ENCODE data around the gene MOCS1.

Gene MOCS1

GRCh38 chr6:39902786-39903465 is 31.3 kb downstream of the MOCS1 start:
- H3K4me3 ChIP-seq (ENCODE audit: low read depth, low read length): no peak overlapping the region
- no peak for TF ChIP-seq MYC (IDR thresholded peaks at IDR 0.05; ENCODE audit: low read depth, low read length)
- TF ChIP-seq, protein P1, sequence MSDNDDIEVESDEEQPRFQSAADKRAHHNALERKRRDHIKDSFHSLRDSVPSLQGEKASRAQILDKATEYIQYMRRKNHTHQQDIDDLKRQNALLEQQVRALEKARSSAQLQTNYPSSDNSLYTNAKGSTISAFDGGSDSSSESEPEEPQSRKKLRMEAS (IDR thresholded peaks at IDR 0.05; ENCODE audit: low read depth, low read length): no peak
- no peak for TF ChIP-seq POLR2A (IDR thresholded peaks at IDR 0.05; ENCODE audit: extremely low read depth, insufficient read length)
- TF ChIP-seq, protein P2, sequence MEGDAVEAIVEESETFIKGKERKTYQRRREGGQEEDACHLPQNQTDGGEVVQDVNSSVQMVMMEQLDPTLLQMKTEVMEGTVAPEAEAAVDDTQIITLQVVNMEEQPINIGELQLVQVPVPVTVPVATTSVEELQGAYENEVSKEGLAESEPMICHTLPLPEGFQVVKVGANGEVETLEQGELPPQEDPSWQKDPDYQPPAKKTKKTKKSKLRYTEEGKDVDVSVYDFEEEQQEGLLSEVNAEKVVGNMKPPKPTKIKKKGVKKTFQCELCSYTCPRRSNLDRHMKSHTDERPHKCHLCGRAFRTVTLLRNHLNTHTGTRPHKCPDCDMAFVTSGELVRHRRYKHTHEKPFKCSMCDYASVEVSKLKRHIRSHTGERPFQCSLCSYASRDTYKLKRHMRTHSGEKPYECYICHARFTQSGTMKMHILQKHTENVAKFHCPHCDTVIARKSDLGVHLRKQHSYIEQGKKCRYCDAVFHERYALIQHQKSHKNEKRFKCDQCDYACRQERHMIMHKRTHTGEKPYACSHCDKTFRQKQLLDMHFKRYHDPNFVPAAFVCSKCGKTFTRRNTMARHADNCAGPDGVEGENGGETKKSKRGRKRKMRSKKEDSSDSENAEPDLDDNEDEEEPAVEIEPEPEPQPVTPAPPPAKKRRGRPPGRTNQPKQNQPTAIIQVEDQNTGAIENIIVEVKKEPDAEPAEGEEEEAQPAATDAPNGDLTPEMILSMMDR (IDR thresholded peaks at IDR 0.05; ENCODE audit: low read depth, low read length): no peak
- no peak for DNase-seq (ENCODE audit: low read depth)

DNA sequence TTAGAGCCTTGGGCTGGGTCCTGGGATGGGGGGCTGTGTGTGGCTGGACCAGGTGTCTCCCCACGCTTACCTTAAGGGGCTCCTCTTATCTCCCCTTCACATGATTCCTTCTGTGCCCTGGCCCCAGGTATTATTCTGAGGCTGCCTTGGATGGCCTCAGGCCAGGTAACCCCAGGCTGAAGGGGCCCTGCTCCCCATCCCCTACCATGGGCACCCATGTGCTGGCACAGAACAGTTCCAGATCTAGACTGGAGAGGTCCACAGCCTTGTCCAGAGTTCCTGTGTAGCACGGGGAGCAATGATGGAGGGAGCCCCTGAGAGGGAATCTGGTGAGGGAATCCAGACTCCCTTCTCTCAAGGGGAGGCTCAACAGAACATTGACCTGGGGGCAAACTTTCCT is 32.1 kb downstream of the MOCS1 start:
- TF ChIP-seq, protein P1 (IDR thresholded peaks at IDR 0.05; ENCODE audit: low read depth, low read length): no peak
- TF ChIP-seq, protein P2 (IDR thresholded peaks at IDR 0.05; ENCODE audit: low read depth, low read length): no peak
- TF ChIP-seq POLR2A (IDR thresholded peaks at IDR 0.05; ENCODE audit: extremely low read depth, insufficient read length) (no peak), MYC (IDR thresholded peaks at IDR 0.05; ENCODE audit: low read depth, low read length) (no peak)
- H3K4me3 ChIP-seq (ENCODE audit: low read depth, low read length): no peak overlapping the region
- no peak for DNase-seq (ENCODE audit: low read depth)

GRCh38 chr6:39901670-39902069 is 32.6 kb downstream of the MOCS1 start:
- H3K4me3 ChIP-seq (ENCODE audit: low read depth, low read length): no peak overlapping the region
- TF ChIP-seq POLR2A (IDR thresholded peaks at IDR 0.05; ENCODE audit: extremely low read depth, insufficient read length) (no peak), MYC (IDR thresholded peaks at IDR 0.05; ENCODE audit: low read depth, low read length) (no peak)
- TF ChIP-seq, protein P1 (IDR thresholded peaks at IDR 0.05; ENCODE audit: low read depth, low read length): no peak
- TF ChIP-seq, protein P2 (IDR thresholded peaks at IDR 0.05; ENCODE audit: low read depth, low read length): no peak
- DNase-seq (ENCODE audit: low read depth): no peak

GRCh38 chr6:39901116-39901655 is 33.1 kb downstream of the MOCS1 start:
- no peak for DNase-seq (ENCODE audit: low read depth)
- H3K4me3 ChIP-seq (ENCODE audit: low read depth, low read length): no peak overlapping the region
- TF ChIP-seq POLR2A (IDR thresholded peaks at IDR 0.05; ENCODE audit: extremely low read depth, insufficient read length) (no peak), MYC (IDR thresholded peaks at IDR 0.05; ENCODE audit: low read depth, low read length) (no peak)
- TF ChIP-seq, protein P2 (IDR thresholded peaks at IDR 0.05; ENCODE audit: low read depth, low read length): no peak
- TF ChIP-seq, protein P1 (IDR thresholded peaks at IDR 0.05; ENCODE audit: low read depth, low read length): no peak

GRCh38 chr6:39899554-39900295 is 34.5 kb downstream of the MOCS1 start:
- DNase-seq (ENCODE audit: low read depth): no peak
- TF ChIP-seq POLR2A (IDR thresholded peaks at IDR 0.05; ENCODE audit: extremely low read depth, insufficient read length): no peak
- TF ChIP-seq, protein P1 (IDR thresholded peaks at IDR 0.05; ENCODE audit: low read depth, low read length): no peak
- TF ChIP-seq, protein P2 (IDR thresholded peaks at IDR 0.05; ENCODE audit: low read depth, low read length): no peak
- TF ChIP-seq MYC (IDR thresholded peaks at IDR 0.05; ENCODE audit: low read depth, low read length): no peak
- no peak overlapping the region for H3K4me3 ChIP-seq (ENCODE audit: low read depth, low read length)

Measured in NB4 (cell line).